Measurements from ENCODE around the gene NRP2.

- no peak for TF ChIP-seq HOXD1 (CRISPR knock-in tag; IDR thresholded peaks at IDR 0.05)
- TF ChIP-seq CAMTA2 (CRISPR knock-in tag; IDR thresholded peaks at IDR 0.05; ENCODE audit: borderline replicate concordance) = no peak
- no peak for TF ChIP-seq ELK4 (CRISPR knock-in tag; IDR thresholded peaks at IDR 0.05; ENCODE audit: borderline replicate concordance)
- TF ChIP-seq ZNF354B (CRISPR knock-in tag; IDR thresholded peaks at IDR 0.05) = no peak
- TF ChIP-seq JUN (CRISPR knock-in tag; IDR thresholded peaks at IDR 0.05) = no peak
- TF ChIP-seq HDAC2 (CRISPR knock-in tag; IDR thresholded peaks at IDR 0.05) = no peak
- TF ChIP-seq POLR2AphosphoS5 (IDR thresholded peaks at IDR 0.05; ENCODE audit: low read depth, low read length) = no peak
- TF ChIP-seq ZBTB7A (CRISPR knock-in tag; IDR thresholded peaks at IDR 0.05) = no peak
- no peak for TF ChIP-seq NBN (conservative IDR thresholded peaks at IDR 0.05)
- TF ChIP-seq MAFK (conservative IDR thresholded peaks at IDR 0.05 in 1 of 2, IDR thresholded peaks at IDR 0.05 in 1 of 2; ENCODE audit: low read length in 2 of 2) = no peak
These were observed 47.9 kb downstream of the NRP2 start for GRCh38 chr2:205730191-205730590.
